ENCODE data around the gene AGMO. TPM values are rescaled to one million over a fixed set of nuclear protein-coding genes. Genes with fewer than 3 reads are reported as not detected.

Gene AGMO
- total RNA-seq, 6 experiments from 2014 or later, result 20.8 to 58.9 (median 33.7) TPM

GRCh38 chr7:15174485-15174884, 387.3 kb downstream of the AGMO start:
- ATAC-seq (no peak), DNase-seq (no peak)
- no peak overlapping the region for H3K4me3 ChIP-seq
- no peaks in the 10 kb centered on the region for H3K4me1 ChIP-seq
- no peak overlapping the region for H3K27ac ChIP-seq
- no peaks in the 10 kb centered on the region for H3K27me3 ChIP-seq
- no peaks in the 10 kb centered on the region for H3K9me3 ChIP-seq
- no peaks in the 10 kb centered on the region for H3K36me3 ChIP-seq
- WGBS (ENCODE audit: insufficient coverage, low coverage, low lambda C conversion rate, missing lambda C conversion rate), result 71% methylated on average over 1 of the region's 1 CpG
- no peak for TF ChIP-seq CTCF (IDR thresholded peaks at IDR 0.05)
- TF ChIP-seq POLR2A (IDR thresholded peaks at IDR 0.05), result no peak
- intact Hi-C loops (cut with DNase I), result no loop called here

GRCh38 chr7:15168489-15168888, 393.3 kb downstream of the AGMO start:
- Histone ChIP-seq H3K27me3 (no peaks in the 10 kb centered on the region), H3K4me3 (no peak overlapping the region), H3K4me1 (no peaks in the 10 kb centered on the region), H3K9me3 (no peaks in the 10 kb centered on the region), H3K36me3 (no peaks in the 10 kb centered on the region), H3K27ac (no peak overlapping the region)
- TF ChIP-seq CTCF (IDR thresholded peaks at IDR 0.05) (no peak), POLR2A (IDR thresholded peaks at IDR 0.05) (no peak)
- ATAC-seq, result no peak
- WGBS (ENCODE audit: insufficient coverage, low coverage, low lambda C conversion rate, missing lambda C conversion rate), result 69% methylated on average over 3 of the region's 4 CpGs
- DNase-seq, result no peak
- intact Hi-C loops (cut with DNase I), result no loop called here

- no peaks in the 10 kb centered on the region for H3K36me3 ChIP-seq
- TF ChIP-seq CTCF (IDR thresholded peaks at IDR 0.05) (no peak), POLR2A (IDR thresholded peaks at IDR 0.05) (no peak)
- H3K27ac ChIP-seq, result no peak overlapping the region
- no peaks in the 10 kb centered on the region for H3K9me3 ChIP-seq
- no peaks in the 10 kb centered on the region for H3K4me1 ChIP-seq
- DNase-seq, result no peak
- no peak overlapping the region for H3K4me3 ChIP-seq
- ATAC-seq, result peak in 2 of 4 donors; percentile 19 to 54
- no peaks in the 10 kb centered on the region for H3K27me3 ChIP-seq
- WGBS (ENCODE audit: insufficient coverage, low coverage, low lambda C conversion rate, missing lambda C conversion rate), result 82% methylated on average over 3 of the region's 3 CpGs
- intact Hi-C loops (cut with DNase I), result no loop called here
Observed at GRCh38 chr7:15167912-15168311, 393.9 kb downstream of the AGMO start.

GRCh38 chr7:15166620-15167019, 395.2 kb downstream of the AGMO start:
- Histone ChIP-seq H3K9me3 (no peaks in the 10 kb centered on the region), H3K36me3 (no peaks in the 10 kb centered on the region), H3K27me3 (no peaks in the 10 kb centered on the region), H3K4me3 (no peak overlapping the region), H3K27ac (no peak overlapping the region), H3K4me1 (no peaks in the 10 kb centered on the region)
- DNase-seq (no peak), ATAC-seq (no peak)
- intact Hi-C loops (cut with DNase I), result no loop called here
- TF ChIP-seq POLR2A (IDR thresholded peaks at IDR 0.05) (no peak), CTCF (IDR thresholded peaks at IDR 0.05) (no peak)
- 92% methylated on average over 1 of the region's 1 CpG for WGBS (ENCODE audit: insufficient coverage, low coverage, low lambda C conversion rate, missing lambda C conversion rate)

- ATAC-seq, result no peak
- H3K9me3 ChIP-seq, result no peaks in the 10 kb centered on the region
- no peak for DNase-seq
Observed at GRCh38 chr7:15159261-15159660, 402.6 kb downstream of the AGMO start.

More at GRCh38 chr7:15159261-15159660, 402.6 kb downstream of the AGMO start:
- intact Hi-C loops (cut with DNase I), result no loop called here
- Histone ChIP-seq H3K27me3 (no peaks in the 10 kb centered on the region), H3K27ac (no peak overlapping the region), H3K36me3 (no peaks in the 10 kb centered on the region), H3K4me3 (no peak overlapping the region), H3K4me1 (no peaks in the 10 kb centered on the region)
- no peak for TF ChIP-seq POLR2A (IDR thresholded peaks at IDR 0.05)
- no peak for TF ChIP-seq CTCF (IDR thresholded peaks at IDR 0.05)
- 59% methylated on average over 1 of the region's 1 CpG for WGBS (ENCODE audit: insufficient coverage, low coverage, low lambda C conversion rate, missing lambda C conversion rate)

Data from right lobe of liver (tissue), 6 donors.